Glomerular endothelial cell (primary cell): ENCODE data around the gene IDH3G. TPM values are rescaled to one million over a fixed set of nuclear protein-coding genes. Genes with fewer than 3 reads are reported as not detected.
"Not testable (repeated sequence)": the region's sequence is repeated elsewhere in the genome, so short reads cannot be mapped to it uniquely, and the experiment has no call there.

Source experiments
- DNase-seq: peaks from one replicate; pipeline ENCODE4 v3.0.0-alpha.2; 2011; ENCODE audit warnings: low read depth, low spot score; ENCODE audit errors: extremely low read depth
- total RNA-seq: library from RNA; depleted of rRNA; stranded (reverse); fragments of >200 nt; gene quantifications from 2 replicates; pipeline ENCODE4 v1.2.3, GENCODE V29; 2015

IDH3G gene
- 94.4 and 102 TPM in 2 replicates for total RNA-seq

DNA sequence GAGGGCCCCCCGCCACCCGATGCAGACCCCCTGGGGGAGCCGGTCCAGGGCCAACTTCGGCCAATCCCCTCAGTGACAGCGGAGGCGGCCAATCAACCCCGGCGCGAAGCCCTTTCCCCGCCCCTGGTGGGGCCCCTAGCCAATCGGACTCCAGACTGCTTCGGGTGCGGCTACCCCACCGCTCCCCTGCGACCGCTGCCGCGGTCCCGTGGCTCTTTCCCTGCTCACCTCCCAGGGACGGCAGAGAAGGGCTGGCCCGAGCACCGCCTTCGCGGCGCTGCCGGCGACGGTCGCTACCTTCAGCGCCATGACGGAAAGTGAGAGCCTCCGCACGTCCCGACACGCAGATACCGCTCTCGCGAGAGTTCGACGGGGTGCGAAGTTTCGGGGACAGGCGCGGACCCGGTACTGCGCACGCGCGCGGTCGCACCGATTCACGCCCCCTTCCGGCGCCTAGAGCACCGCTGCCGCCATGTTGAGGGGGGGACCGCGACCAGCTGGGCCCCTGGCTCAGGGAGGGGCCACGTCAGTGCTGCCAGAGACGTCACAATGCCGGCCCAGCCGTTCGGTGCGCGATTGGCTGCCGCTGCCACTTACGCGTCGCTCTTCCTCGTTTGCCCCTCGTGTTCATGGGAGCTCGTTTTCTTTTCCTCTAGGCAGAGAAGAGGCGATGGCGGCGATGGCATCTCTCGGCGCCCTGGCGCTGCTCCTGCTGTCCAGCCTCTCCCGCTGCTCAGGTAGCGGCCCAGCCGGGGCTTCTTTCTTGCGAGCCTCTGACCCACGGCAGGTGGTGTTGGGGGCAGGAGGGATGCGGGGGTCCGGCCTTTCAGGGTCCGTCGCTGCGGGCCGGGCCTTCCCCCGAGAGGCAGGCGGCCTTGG is at the start of gene IDH3G, which contains the start of gene SSR4:
IDH3G (minus strand) TSS at position 358 of the 879 bp plus-strand sequence; CDS start at position 309, 49 bp downstream.
SSR4 (plus strand) TSS at position 651 of the 879 bp plus-strand sequence; CDS start at position 671, 20 bp downstream.
- peak; percentile 45 for DNase-seq

DNA sequence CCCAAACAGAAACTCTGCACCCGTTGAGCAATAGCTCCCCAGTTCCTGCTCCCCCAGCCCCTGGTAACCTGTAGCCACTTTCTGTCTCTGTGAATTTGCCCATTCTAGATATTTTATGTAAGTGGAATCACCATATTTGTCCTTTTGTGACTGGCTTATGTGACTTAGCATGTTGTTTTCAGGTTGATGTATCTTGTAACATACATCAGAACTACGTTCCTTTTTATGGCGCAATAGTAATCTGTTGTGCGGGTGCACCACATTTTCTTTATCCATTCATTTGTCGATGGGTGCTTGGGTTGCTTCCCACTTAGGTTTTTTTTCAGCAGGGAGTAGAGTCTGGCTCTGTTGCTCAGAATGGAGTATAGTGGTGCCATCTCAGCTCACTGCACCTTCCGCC is 42.7 kb upstream of the IDH3G start:
- DNase-seq = no peak

- no peak for DNase-seq
Observed at GRCh38 chrX:153832728-153833127, 38.6 kb upstream of the IDH3G start.

- no peak for DNase-seq
Observed at GRCh38 chrX:153831429-153832150, 37.4 kb upstream of the IDH3G start.

- DNase-seq = no peak
Observed at GRCh38 chrX:153830640-153831428, 36.7 kb upstream of the IDH3G start.

GRCh38 chrX:153829799-153830639 is 35.8 kb upstream of the IDH3G start, which contains the start of gene PDZD4:
PDZD4 (minus strand) TSS chrX:153830544; CDS start chrX:153830298, 246 bp downstream.
- no peak for DNase-seq

GRCh38 chrX:153829549-153829798 is 35.3 kb upstream of the IDH3G start:
- no peak for DNase-seq

DNA sequence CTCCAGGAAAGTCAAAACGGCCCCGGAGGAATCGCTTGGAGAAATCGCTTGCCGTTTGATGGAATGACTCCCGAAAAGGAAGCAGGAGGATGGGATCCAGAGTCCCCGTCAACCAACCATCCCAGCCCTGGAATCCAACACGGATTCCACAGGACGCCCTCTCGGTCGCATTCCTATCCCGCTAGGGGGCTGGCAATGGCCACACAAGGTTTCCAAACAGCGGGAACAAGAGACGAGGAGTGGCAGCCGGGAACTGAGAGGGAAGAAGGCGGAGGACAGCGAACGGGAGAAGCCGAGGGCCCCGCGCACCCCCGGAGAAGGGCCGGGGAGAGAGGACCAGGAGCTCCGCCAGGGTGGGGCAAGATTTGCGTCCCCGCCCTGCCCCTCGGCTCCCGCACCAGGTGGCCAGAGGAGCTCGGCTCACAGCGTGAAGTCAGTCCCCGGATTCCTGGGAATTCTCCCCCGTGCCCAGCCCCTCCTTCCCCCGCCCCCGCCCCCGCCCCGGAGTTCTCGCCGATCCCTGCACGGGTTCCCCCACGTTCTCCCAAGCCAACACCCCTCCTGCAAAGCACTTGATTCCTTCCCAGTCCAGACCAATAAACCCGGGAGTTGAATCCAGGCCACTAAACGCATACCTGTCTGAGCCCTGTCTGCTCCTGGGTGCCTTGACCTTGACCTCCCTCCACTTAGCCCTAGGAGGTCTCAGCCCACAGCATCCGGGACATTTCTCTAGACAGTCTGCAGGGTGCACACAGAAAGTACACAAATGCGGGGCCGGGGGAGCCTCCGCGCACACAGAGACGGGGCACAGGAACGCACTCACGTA is 34.8 kb upstream of the IDH3G start:
- DNase-seq = no peak

GRCh38 chrX:153828308-153828707 is 34.1 kb upstream of the IDH3G start:
- no peak for DNase-seq

DNA sequence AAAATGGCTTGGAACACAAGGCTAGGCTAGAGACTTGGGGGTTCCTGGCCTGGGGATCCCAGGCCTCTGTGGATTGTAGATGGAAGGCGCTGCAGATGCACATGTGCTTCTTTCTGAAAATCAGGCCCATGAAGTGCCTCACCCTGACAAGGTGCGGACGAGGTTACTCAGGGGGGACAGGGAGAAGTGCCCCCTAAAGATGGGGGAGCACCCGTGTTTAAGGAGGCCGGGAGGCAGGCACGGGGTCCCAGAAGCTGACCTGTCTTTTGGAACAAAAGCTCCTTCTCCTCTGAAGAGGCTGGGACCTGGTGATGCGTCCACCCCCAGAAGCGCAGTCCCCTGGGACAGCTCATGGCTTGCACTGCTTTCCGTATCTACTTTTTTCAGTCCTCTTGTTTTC is 33.7 kb upstream of the IDH3G start:
- DNase-seq = no peak

GRCh38 chrX:153827016-153827415 is 32.8 kb upstream of the IDH3G start:
- no peak for DNase-seq

DNA sequence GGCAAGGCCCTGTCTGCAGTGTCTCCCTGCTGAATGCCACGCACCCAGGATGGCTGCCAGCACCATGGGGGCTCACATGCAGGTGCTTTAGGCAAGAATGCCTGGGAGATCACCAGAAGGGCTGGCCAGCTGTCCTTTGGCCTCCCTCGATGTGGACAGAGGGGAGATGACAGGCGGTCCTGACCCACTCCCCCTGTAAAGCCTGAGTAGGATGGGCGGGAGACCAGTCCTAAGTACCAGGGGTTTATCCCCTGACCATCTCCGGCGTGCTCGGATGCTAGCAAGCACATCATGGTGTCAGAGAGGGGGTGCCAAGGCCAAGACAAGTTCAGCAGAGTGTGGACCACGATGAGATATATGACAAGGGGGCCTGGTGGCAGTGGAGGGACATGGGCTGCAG is 30.9 kb upstream of the IDH3G start:
- DNase-seq = no peak

DNA sequence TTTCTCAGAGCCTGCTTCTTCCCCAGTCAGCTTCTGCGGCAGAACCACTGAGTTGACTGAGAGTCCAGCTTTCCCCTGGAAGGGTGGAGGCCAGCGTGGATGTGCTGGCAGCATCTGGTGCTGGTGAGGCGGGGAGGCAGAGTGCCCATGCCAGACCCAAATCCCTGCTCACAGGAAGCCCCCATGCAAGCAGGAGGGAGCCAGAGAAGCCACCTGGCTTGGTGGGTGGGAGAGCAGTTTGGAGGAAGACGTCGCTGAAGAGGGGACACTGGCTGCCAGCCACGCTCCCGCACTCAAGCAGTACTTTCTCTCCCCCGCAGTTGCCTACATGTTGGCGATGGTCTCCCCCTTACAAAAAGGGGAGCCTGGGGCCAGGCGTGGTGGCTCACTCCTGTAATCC is 30.2 kb upstream of the IDH3G start:
- DNase-seq = no peak

GRCh38 chrX:153821066-153821465 is 26.9 kb upstream of the IDH3G start:
- DNase-seq = no peak

GRCh38 chrX:153820601-153821000 is 26.4 kb upstream of the IDH3G start:
- DNase-seq = no peak

DNA sequence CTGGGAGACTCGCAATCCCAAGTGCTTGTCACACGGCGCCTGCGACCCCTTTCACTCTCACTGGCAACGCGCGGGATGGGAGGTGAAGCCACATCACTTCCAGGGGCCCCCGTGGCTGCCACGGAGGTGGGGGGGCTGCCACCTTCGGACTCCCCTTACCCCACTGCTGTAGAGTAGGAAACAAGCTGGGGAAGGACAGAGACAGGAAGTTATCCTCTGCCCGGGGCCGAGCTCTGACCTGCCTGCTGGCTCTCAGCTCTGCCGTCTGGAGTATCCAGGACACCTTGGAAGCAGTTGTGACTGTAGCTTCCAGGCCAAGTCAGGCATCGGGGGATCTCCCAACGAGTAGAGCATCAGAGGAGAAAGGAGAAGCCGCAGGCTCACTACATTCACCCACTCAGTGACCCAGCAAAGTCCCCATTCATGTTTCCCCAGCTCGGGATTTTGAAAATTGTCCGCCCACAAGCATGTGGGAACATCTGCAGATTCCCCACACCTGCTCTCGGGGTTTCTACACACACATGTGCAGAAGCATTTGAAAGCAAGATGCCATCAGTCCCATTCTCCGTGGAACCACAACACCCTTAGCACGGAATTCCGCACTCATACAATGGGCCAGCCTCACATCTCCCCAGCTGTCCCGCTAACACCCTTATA is 25.3 kb upstream of the IDH3G start:
- no peak for DNase-seq

DNA sequence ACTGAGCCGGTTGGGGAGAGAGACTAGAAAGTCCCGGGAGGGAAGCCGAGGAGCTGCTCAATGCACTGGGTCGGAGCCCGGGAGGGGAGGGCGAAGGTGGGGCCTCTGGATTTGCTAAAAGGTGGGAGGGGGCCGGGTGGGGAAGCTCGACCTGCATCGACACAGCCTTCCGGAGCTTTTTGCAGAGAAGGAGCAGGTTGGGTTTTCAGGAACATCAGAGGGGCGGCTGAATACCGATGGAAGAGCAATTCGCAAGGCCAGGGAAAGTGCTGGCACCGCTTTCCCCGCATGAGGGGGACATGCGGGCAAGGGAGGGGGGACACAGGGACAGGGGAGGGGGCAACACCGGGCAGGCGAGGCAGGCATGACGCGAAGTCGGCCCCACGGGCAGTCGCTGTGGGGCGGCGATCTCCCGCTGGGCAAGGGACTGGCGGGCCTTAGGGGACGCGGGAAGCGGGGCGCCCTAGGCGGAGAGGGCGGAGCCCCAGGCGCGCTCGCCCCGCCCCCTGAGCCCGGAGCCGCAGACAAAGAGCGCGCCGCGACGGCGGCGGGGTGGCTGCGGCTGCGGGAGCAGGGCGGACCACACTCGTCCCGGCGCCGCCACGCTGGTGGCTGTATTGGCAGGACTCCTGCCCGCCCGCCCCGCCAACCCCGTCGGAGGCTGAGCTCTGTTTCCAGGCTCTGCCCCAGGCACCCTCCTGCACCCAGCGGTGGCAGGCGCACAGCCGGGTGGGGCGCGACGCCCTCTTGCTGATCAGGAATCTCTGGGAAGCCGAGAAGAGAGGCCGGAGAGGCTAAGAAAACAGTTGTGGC is 24.6 kb upstream of the IDH3G start:
- no peak for DNase-seq

- not testable (repeated sequence) for DNase-seq
Observed at GRCh38 chrX:153818064-153818463, 23.9 kb upstream of the IDH3G start.
